Gastrocnemius medialis (tissue), 4 donors: ENCODE measurements around the gene DUS1L. TPM values are rescaled to one million over a fixed set of nuclear protein-coding genes. Genes with fewer than 3 reads are reported as not detected.

ENCODE experiments used
- ATAC-seq, 2 donors: fragments of 150-250 bp; one replicate each; pipeline ENCODE4 v1.9.1; 2016
- DNase-seq, 2 donors: peaks; one replicate each; pipeline ENCODE4 v3.0.0-alpha.2; 2019
- H3K27ac ChIP-seq, 4 donors: fragments of 200-600 bp; sonication (generic); 1 replicate in 1 of 4; 2 replicates in 3 of 4; pipeline ENCODE4 v1.5.1; 2016 to 2018; ENCODE audit warnings: mild to moderate bottlenecking in 2 of 4, moderate library complexity in 1 of 4
- H3K27me3 ChIP-seq, 3 donors: fragments of 200-600 bp; sonication (generic) in 2 of 3; 1 replicate in 1 of 3; 2 replicates in 2 of 3; pipeline versions ENCODE4 v1.5.1 to v1.6.0; 2016 to 2019; ENCODE audit warnings: mild to moderate bottlenecking in 1 of 3, moderate library complexity in 1 of 3
- H3K36me3 ChIP-seq, 2 donors: fragments of 200-600 bp; sonication (generic) in 1 of 2; one replicate each; pipeline ENCODE4 v1.5.1; 2017 to 2018
- H3K4me1 ChIP-seq, 2 donors: fragments of 200-600 bp; sonication (generic) in 1 of 2; one replicate each; pipeline ENCODE4 v1.5.1; 2016 to 2017; ENCODE audit warnings: mild to moderate bottlenecking in 2 of 2
- H3K4me3 ChIP-seq, 4 donors: fragments of 200-600 bp; sonication (generic) in 3 of 4; 1 replicate in 1 of 4; 2 replicates in 3 of 4; pipeline ENCODE4 v1.5.1; 2016 to 2019; ENCODE audit warnings: mild to moderate bottlenecking in 2 of 4
- H3K9me3 ChIP-seq, 3 donors: fragments of 200-600 bp; sonication (generic) in 2 of 3; 1 replicate in 1 of 3; 2 replicates in 2 of 3; pipeline ENCODE4 v1.5.1; 2016 to 2019
- POLR2A ChIP-seq, 2 donors: fragments of 450-650 bp; IDR thresholded peaks; one replicate each; pipeline ENCODE4 v1.6.1; 2017; ENCODE audit warnings: antibody characterized with exemption in 2 of 2, mild to moderate bottlenecking in 2 of 2, moderate library complexity in 2 of 2
- in situ Hi-C, 4 donors: fragments of 200-750 bp; cut with MboI; loops; one replicate each; pipeline versions ENCODE4 v1.15.0 to v1.8.0; 2017; ENCODE audit warnings: low sequenced_read_pairs in 4 of 4
- intact Hi-C: fragments of 100-400 bp; cut with DNase I; formaldehyde crosslinking; loops from one replicate; pipeline ENCODE4 v1.15.1; 2023; ENCODE audit warnings: low total_unique reads
- total RNA-seq, 4 donors: library from RNA; depleted of rRNA; stranded (reverse); fragments of >200 nt; gene quantifications; one replicate each; pipeline versions ENCODE4 v1.1.0 to v1.2.3, GENCODE V29; 2016
- TF ChIP-seq, protein P1 (sequence below), 5 experiments: fragments of 450-650 bp in 3 of 5; fragments of 200-600 bp in 2 of 5; sonication (generic) in 2 of 5; IDR thresholded peaks in 4 of 5; conservative IDR thresholded peaks in 1 of 5; 1 replicate in 4 of 5; 2 replicates in 1 of 5; pipeline ENCODE4 v1.5.1; 2016 to 2019; ENCODE audit warnings: antibody characterized with exemption in 5 of 5, mild to moderate bottlenecking in 3 of 5, moderate library complexity in 3 of 5

DUS1L gene
- total RNA-seq, 4 donors from 2014 or later: 54.6 to 119 (median 83.2) TPM

DNA sequence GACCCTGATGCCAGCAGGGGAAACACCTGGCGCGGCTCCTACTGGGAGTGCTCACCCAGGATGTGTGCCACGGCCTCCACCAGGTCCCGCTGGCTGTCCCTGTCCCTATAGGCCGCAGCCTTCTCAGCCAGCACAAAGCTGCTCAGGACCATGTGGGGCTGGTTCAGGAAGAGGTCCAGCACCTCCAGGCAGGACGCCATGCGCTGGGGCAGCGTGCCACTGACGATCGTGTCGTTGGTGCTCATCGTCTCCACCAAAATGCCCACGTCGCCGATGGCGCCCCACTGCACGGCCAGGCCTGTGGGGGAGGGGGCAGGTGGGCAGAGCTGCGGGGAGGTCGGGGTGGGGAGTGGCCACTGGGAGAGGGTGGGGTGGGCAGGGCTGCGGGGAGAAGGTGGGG lies 15.9 kb upstream of the DUS1L start:
- no peak for ATAC-seq
- Histone ChIP-seq H3K27ac (no peak overlapping the region), H3K27me3 (no peaks in the 10 kb centered on the region), H3K4me3 (no peak overlapping the region), H3K4me1 (no peaks in the 10 kb centered on the region), H3K36me3 (peaks cover 0 to 73% of the 10 kb centered on the region in 2 donors), H3K9me3 (no peaks in the 10 kb centered on the region)
- in situ Hi-C loops (no loop called here), intact Hi-C loops (no loop called here)
- DNase-seq: no peak
- TF ChIP-seq, protein P1, sequence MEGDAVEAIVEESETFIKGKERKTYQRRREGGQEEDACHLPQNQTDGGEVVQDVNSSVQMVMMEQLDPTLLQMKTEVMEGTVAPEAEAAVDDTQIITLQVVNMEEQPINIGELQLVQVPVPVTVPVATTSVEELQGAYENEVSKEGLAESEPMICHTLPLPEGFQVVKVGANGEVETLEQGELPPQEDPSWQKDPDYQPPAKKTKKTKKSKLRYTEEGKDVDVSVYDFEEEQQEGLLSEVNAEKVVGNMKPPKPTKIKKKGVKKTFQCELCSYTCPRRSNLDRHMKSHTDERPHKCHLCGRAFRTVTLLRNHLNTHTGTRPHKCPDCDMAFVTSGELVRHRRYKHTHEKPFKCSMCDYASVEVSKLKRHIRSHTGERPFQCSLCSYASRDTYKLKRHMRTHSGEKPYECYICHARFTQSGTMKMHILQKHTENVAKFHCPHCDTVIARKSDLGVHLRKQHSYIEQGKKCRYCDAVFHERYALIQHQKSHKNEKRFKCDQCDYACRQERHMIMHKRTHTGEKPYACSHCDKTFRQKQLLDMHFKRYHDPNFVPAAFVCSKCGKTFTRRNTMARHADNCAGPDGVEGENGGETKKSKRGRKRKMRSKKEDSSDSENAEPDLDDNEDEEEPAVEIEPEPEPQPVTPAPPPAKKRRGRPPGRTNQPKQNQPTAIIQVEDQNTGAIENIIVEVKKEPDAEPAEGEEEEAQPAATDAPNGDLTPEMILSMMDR (IDR thresholded peaks at IDR 0.05 in 4 of 5, conservative IDR thresholded peaks at IDR 0.05 in 1 of 5): no peak
- TF ChIP-seq POLR2A (IDR thresholded peaks at IDR 0.05): no peak

DNA sequence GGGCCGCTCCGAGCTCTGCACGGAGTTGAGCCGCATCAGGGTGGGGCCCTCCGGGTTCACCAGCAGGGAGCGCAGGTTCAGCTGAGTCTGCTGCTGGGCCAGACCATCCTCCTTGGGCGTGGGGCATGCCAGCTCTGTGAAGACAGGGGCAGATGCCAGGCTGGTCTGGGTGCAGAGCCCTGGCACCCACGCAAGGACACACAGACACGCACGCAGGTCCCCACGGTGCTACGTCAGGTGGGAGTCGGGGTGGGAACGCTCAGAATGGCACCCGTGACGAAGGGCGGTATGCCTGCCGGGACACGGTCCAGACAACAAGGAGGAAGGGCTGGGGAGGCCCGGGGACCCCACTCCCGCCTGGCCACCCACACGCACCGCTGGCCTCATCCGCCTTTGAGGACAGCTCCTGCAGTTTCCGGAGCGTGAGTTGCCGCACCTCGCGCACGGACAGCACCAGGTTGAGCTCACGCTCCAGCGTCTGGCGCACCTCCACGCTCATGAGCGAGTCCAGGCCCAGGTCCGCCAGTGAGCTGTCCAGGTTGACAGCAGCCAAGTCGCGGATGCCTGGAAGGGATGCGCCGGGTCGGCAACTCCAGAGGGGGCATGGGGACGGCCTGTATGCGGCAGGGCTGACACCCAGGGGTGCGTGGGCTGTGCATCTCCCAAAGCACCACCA lies 15.3 kb upstream of the DUS1L start:
- in situ Hi-C loops: no loop called here
- H3K36me3 ChIP-seq: peaks cover 0 to 67% of the 10 kb centered on the region in 2 donors
- ATAC-seq: no peak

DNA sequence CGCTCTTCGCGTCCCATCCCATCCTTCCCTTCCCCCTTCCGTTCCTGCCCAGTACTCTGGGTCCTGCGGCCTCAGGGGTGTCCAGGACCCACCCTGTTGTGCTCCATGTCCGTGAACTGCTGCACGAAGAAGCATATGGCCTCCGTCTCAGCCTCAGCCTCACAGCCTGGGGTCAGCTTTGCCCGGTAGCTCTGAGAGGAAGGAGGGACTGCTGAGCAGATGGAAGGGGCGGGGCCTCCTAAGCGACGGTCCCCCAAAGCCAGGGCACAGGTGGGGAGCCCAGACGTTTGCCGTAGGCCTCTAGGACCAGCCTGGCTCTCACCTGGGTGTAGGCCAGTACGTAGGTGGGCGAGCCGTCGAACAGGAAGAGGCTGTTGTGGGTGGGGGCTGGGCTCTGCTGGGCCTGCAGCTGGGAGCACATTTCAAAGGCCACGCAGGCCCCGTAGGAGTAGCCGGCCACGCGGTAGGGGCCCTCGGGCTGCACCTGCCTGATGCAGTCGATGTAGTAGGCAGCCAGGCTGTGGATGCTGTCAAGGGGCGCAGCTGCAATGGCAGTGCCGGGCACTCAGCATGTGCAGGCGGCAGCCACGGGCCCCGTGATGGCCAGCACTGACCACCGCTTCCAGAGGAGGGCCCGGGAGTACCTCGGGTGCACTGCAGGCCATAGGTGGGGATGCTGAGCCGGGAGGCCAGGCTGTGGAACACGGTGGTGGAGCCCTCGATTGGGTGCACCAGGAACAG lies 14.6 kb upstream of the DUS1L start:
- no peak for ATAC-seq
- DNase-seq: no peak
- Histone ChIP-seq H3K4me3 (no peak overlapping the region), H3K9me3 (no peaks in the 10 kb centered on the region), H3K27ac (no peak overlapping the region), H3K4me1 (no peaks in the 10 kb centered on the region), H3K36me3 (peaks cover 0 to 59% of the 10 kb centered on the region in 2 donors), H3K27me3 (no peaks in the 10 kb centered on the region)
- in situ Hi-C loops (no loop called here), intact Hi-C loops (no loop called here)
- TF ChIP-seq, protein P1 (IDR thresholded peaks at IDR 0.05 in 4 of 5, conservative IDR thresholded peaks at IDR 0.05 in 1 of 5): no peak
- no peak for TF ChIP-seq POLR2A (IDR thresholded peaks at IDR 0.05)

More for the DNA sequence above, 15.3 kb upstream of the DUS1L start:
- H3K9me3 ChIP-seq: no peaks in the 10 kb centered on the region
- TF ChIP-seq, protein P1 (IDR thresholded peaks at IDR 0.05 in 4 of 5, conservative IDR thresholded peaks at IDR 0.05 in 1 of 5): no peak
- no peak for TF ChIP-seq POLR2A (IDR thresholded peaks at IDR 0.05)
- H3K4me3 ChIP-seq: no peak overlapping the region
- intact Hi-C loops: no loop called here
- no peak overlapping the region for H3K27ac ChIP-seq
- no peak for DNase-seq
- H3K4me1 ChIP-seq: no peaks in the 10 kb centered on the region
- H3K27me3 ChIP-seq: no peaks in the 10 kb centered on the region

DNA sequence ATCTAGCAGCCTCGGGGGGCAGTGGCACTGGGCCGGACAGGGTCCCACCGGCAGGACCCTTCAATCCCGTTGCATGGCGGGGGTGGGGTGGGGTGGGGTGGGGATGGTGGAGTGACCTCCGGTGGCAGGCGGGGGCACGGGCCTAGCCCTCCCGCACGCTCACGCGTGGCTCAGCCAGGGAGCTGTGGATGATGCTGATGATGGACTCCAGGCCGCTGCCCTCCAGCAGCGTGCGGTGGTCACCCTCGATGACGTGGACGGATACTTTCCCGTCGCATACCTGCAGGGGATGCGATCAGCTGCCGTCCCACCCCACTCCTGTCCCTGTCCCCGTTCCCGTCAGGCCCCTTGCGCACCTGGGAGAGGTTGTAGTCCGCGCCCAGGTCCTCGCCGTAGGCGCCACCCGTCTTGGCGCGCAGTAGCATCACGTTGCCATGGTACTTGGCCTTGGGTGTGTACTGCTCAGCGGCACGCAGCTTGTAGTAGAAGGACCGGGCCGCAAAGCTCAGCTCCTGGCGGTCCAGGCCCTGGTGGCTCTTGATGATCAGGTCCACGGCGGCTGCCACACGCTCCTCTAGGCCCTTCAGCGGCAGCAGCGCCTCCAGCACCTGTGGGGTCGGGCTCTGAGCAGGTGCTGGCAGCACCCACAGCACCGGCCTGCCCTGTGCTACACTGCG lies 13.5 kb upstream of the DUS1L start:
- no peaks in the 10 kb centered on the region for H3K9me3 ChIP-seq
- peaks cover 0 to 49% of the 10 kb centered on the region in 2 donors for H3K36me3 ChIP-seq
- ATAC-seq (no peak), DNase-seq (no peak)
- TF ChIP-seq POLR2A (IDR thresholded peaks at IDR 0.05): no peak
- TF ChIP-seq, protein P1 (IDR thresholded peaks at IDR 0.05 in 4 of 5, conservative IDR thresholded peaks at IDR 0.05 in 1 of 5): no peak
- no peak overlapping the region for H3K27ac ChIP-seq
- no peaks in the 10 kb centered on the region for H3K27me3 ChIP-seq
- in situ Hi-C loops (no loop called here), intact Hi-C loops (loop anchor here (10.0 kb wide), 1 partner anchor 74 kb away; no protein-coding TSS in a partner anchor)
- H3K4me1 ChIP-seq: no peaks in the 10 kb centered on the region
- H3K4me3 ChIP-seq: no peak overlapping the region
